Ovary (tissue), 3 donors: ENCODE results near the gene UCHL5.

Experiments
- EP300 ChIP-seq: sonication (generic); formaldehyde crosslinking; IDR thresholded peaks from one replicate; pipeline ENCODE4 v1.6.1; 2017; ENCODE audit warnings: antibody characterized with exemption
- POLR2A ChIP-seq: fragments of 450-650 bp; IDR thresholded peaks from one replicate; pipeline ENCODE4 v1.6.1; 2017; ENCODE audit warnings: antibody characterized with exemption, mild to moderate bottlenecking, moderate library complexity
- TF ChIP-seq, protein P1 (sequence below), 3 donors: fragments of 450-650 bp in 2 of 3; fragments of 200-600 bp in 1 of 3; IDR thresholded peaks; one replicate each; pipeline versions ENCODE4 v1.5.1 to v1.8.0; 2016 to 2022; ENCODE audit warnings: antibody characterized with exemption in 3 of 3, mild to moderate bottlenecking in 1 of 3
- donor health status: DM: no; HTN: no; CAD: no.

GRCh38 chr1:193077991-193078390 is 18.8 kb upstream of the UCHL5 start:
- no peak for TF ChIP-seq POLR2A
- TF ChIP-seq, protein P1, sequence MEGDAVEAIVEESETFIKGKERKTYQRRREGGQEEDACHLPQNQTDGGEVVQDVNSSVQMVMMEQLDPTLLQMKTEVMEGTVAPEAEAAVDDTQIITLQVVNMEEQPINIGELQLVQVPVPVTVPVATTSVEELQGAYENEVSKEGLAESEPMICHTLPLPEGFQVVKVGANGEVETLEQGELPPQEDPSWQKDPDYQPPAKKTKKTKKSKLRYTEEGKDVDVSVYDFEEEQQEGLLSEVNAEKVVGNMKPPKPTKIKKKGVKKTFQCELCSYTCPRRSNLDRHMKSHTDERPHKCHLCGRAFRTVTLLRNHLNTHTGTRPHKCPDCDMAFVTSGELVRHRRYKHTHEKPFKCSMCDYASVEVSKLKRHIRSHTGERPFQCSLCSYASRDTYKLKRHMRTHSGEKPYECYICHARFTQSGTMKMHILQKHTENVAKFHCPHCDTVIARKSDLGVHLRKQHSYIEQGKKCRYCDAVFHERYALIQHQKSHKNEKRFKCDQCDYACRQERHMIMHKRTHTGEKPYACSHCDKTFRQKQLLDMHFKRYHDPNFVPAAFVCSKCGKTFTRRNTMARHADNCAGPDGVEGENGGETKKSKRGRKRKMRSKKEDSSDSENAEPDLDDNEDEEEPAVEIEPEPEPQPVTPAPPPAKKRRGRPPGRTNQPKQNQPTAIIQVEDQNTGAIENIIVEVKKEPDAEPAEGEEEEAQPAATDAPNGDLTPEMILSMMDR (IDR thresholded peaks at IDR 0.05), result no peak
- TF ChIP-seq EP300, result no peak
